Ovary (tissue), 9 donors: ENCODE results near the gene DNAJC27. TPM values are rescaled to one million over a fixed set of nuclear protein-coding genes. Genes with fewer than 3 reads are reported as not detected.

Experiments used
- DNase-seq, 5 donors: peaks; one replicate each; pipeline ENCODE4 v3.0.0-alpha.2; 2019 to 2020
- H3K27ac ChIP-seq, 2 donors: fragments of 200-600 bp; one replicate each; pipeline versions ENCODE4 v1.5.1 to v1.8.0; 2019 to 2022
- H3K27me3 ChIP-seq: fragments of 200-600 bp; one replicate; pipeline ENCODE4 v1.8.0; 2022
- H3K36me3 ChIP-seq: fragments of 200-600 bp; sonication (generic); one replicate; pipeline ENCODE4 v1.5.1; 2019
- H3K4me1 ChIP-seq: one replicate; pipeline ENCODE4 v1.8.1; 2013; ENCODE audit warnings: mild to moderate bottlenecking, moderate library complexity; ENCODE audit not compliant: insufficient read depth
- H3K4me3 ChIP-seq: fragments of 200-600 bp; sonication (generic); one replicate; pipeline ENCODE4 v1.5.1; 2017
- H3K9me3 ChIP-seq, 2 donors: fragments of 200-600 bp in 1 of 2; sonication (generic) in 1 of 2; one replicate each; pipeline versions ENCODE4 v1.5.1 to v1.8.1; 2013 to 2019; ENCODE audit warnings: mild to moderate bottlenecking in 1 of 2, moderate library complexity in 1 of 2
- CTCF ChIP-seq, 3 donors: fragments of 450-650 bp in 2 of 3; fragments of 200-600 bp in 1 of 3; IDR thresholded peaks; one replicate each; pipeline versions ENCODE4 v1.5.1 to v1.8.0; 2016 to 2022; ENCODE audit warnings: antibody characterized with exemption in 3 of 3, mild to moderate bottlenecking in 1 of 3
- EP300 ChIP-seq: sonication (generic); formaldehyde crosslinking; IDR thresholded peaks from one replicate; pipeline ENCODE4 v1.6.1; 2017; ENCODE audit warnings: antibody characterized with exemption
- POLR2A ChIP-seq: fragments of 450-650 bp; IDR thresholded peaks from one replicate; pipeline ENCODE4 v1.6.1; 2017; ENCODE audit warnings: antibody characterized with exemption, mild to moderate bottlenecking, moderate library complexity
- WGBS, 3 donors: extraction: QIAGEN DNeasy Blood & Tissue Kit in 1 of 3; methylation state at CpG; one replicate each; pipeline versions ENCODE4 v1.1.5 to v1.1.7; 2013 to 2017; 5-methylcytosine and 5-hydroxymethylcytosine counted together
- intact Hi-C, 4 donors: fragments of 100-400 bp; cut with DNase I; formaldehyde crosslinking; loops; one replicate each; pipeline versions ENCODE4 v1.11.0 to v1.15.1; 2022 to 2023
- polyA plus RNA-seq, 2 donors: library from polyadenylated mRNA; stranded (reverse); fragments of 200-250 nt in 1 of 2; fragments of 350-450 nt in 1 of 2; fragmentation: Illumina TruSeq in 1 of 2; extraction: RNeasy Lipid Tissue Mini Kit (QIAGEN cat#74804) in 1 of 2; gene quantifications; one replicate each; pipeline ENCODE4 v1.2.3, GENCODE V29; 2013 to 2014
- total RNA-seq, 7 donors: library from RNA; depleted of rRNA in 2 of 7; stranded (reverse); fragments of >200 nt in 2 of 7; fragmentation: NEBNext Ultra II Directional in 3 of 7; extraction: Animal tissue kit (Norgen Biotek cat#: 25700) in 3 of 7; gene quantifications; one replicate each; pipeline versions ENCODE4 v1.1.0 to v1.2.4, GENCODE V29; 2016 to 2023
- donor health status: DM: no; HTN: no; CAD: no; lungs with moderate emphysema.
- donor health status: DM: no; HTN: no; CAD: no.
- donor health status: Bipolar disorder and iron deficiency.
- donor health status: DM: yes; HTN: yes; CAD: no.
- donor health status: DM: no; HTN: no; CAD: no.
- donor health status: DM: yes; HTN: yes; CAD: no.

DNAJC27 gene
- total and polyA plus RNA-seq, 9 donors: 6.0 to 17.6 (median 12.9) TPM

- Histone ChIP-seq H3K36me3 (no peaks in the 10 kb centered on the region), H3K9me3 (no peaks in the 10 kb centered on the region), H3K27me3 (no peaks in the 10 kb centered on the region), H3K4me3 (no peak overlapping the region), H3K27ac (no peak overlapping the region), H3K4me1 (no peaks in the 10 kb centered on the region)
- intact Hi-C loops: no loop called here
- TF ChIP-seq EP300 (no peak), POLR2A (no peak), CTCF (IDR thresholded peaks at IDR 0.05) (no peak)
- no peak for DNase-seq
- 35 to 59% (median 56%) methylated on average over 1 of the region's 1 CpG for WGBS, 3 donors
Observed at GRCh38 chr2:24994146-24994724, 22.5 kb upstream of the DNAJC27 start.

GRCh38 chr2:24993406-24994145 lies 21.8 kb upstream of the DNAJC27 start:
- H3K27me3 ChIP-seq: no peaks in the 10 kb centered on the region
- no peak overlapping the region for H3K4me3 ChIP-seq
- H3K27ac ChIP-seq: no peak overlapping the region
- 44 to 55% (median 49%) methylated on average over 6 of the region's 6 CpGs for WGBS, 3 donors
- H3K36me3 ChIP-seq: no peaks in the 10 kb centered on the region
- no peaks in the 10 kb centered on the region for H3K4me1 ChIP-seq
- DNase-seq: no peak
- H3K9me3 ChIP-seq: no peaks in the 10 kb centered on the region
- TF ChIP-seq EP300 (no peak), POLR2A (no peak)
- intact Hi-C loops: no loop called here

GRCh38 chr2:24986372-24986771 lies 14.6 kb upstream of the DNAJC27 start:
- Histone ChIP-seq H3K36me3 (no peaks in the 10 kb centered on the region), H3K9me3 (no peaks in the 10 kb centered on the region), H3K27me3 (no peaks in the 10 kb centered on the region), H3K4me1 (peaks cover 10% of the 10 kb centered on the region), H3K4me3 (no peak overlapping the region), H3K27ac (peak overlapping the region in 1 of 2 donors; percentile 1)
- intact Hi-C loops: no loop called here
- WGBS, 3 donors: 8 to 10% (median 9%) methylated on average over 3 of the region's 3 CpGs
- no peak for TF ChIP-seq EP300
- no peak for TF ChIP-seq CTCF (IDR thresholded peaks at IDR 0.05)
- no peak for TF ChIP-seq POLR2A
- peak in 2 of 5 donors; percentile 32 to 35 for DNase-seq

GRCh38 chr2:24985511-24985910 lies 13.8 kb upstream of the DNAJC27 start:
- 80 to 85% (median 83%) methylated on average over 8 of the region's 8 CpGs for WGBS, 3 donors
- H3K27ac ChIP-seq: no peak overlapping the region
- intact Hi-C loops: no loop called here

More at GRCh38 chr2:24985511-24985910, 13.8 kb upstream of the DNAJC27 start:
- Histone ChIP-seq H3K4me3 (no peak overlapping the region), H3K4me1 (peaks cover 10% of the 10 kb centered on the region), H3K36me3 (no peaks in the 10 kb centered on the region), H3K27me3 (no peaks in the 10 kb centered on the region), H3K9me3 (no peaks in the 10 kb centered on the region)
- TF ChIP-seq EP300: no peak
- TF ChIP-seq POLR2A: no peak
- TF ChIP-seq CTCF (IDR thresholded peaks at IDR 0.05): no peak
- no peak for DNase-seq
